ENCODE measurements around the gene PLEKHA5.
"Not testable (repeated sequence)": the region's sequence is repeated elsewhere in the genome, so short reads cannot be mapped to it uniquely, and the experiment has no call there.

The PLEKHA5 gene

DNA sequence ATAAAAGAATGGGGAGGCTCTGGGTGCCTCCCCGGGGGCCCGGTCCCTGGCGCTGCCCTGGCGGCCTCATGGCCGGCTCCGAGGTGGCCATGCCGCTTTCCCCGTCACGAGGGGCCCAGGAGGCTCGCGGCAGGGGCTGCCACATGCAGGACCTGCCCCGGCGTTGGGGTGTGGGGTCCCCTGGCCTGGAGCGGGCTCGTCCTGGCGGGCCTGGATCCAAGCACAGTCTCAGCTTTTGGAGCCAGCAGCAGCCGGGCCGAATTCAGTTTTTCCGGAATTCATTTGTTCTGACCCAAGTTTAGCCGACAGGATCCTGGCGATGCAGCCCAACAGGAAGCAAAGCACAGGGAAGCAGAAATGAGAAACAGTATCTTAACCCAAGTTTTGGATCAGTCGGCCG, 283.3 kb downstream of the PLEKHA5 start:
- DNase-seq: no peak

GRCh38 chr12:19413582-19413981, 284.0 kb downstream of the PLEKHA5 start:
- not testable (repeated sequence) for DNase-seq

DNA sequence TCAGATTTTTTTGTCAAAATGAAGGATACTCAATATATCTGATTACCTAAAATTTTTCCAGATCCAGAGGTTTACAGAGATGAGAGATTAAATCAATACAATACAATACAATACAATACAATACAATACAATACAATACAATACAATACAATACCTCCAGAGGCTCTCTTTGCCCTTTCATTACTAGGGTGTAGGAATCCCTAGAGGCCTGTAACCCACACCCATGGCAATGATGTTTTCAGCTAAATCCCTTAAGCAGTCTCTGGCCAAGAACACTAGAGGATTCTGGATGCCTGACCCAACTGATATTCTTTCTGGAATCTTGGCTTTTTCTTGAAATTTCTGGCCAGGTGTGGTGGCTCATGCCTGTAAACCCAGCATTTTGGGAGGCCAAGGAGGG, 286.0 kb downstream of the PLEKHA5 start:
- no peak for DNase-seq

GRCh38 chr12:19419086-19419485, 289.6 kb downstream of the PLEKHA5 start:
- DNase-seq: no peak

- no peak for DNase-seq
Observed at GRCh38 chr12:19421503-19422282, 292.2 kb downstream of the PLEKHA5 start.

DNA sequence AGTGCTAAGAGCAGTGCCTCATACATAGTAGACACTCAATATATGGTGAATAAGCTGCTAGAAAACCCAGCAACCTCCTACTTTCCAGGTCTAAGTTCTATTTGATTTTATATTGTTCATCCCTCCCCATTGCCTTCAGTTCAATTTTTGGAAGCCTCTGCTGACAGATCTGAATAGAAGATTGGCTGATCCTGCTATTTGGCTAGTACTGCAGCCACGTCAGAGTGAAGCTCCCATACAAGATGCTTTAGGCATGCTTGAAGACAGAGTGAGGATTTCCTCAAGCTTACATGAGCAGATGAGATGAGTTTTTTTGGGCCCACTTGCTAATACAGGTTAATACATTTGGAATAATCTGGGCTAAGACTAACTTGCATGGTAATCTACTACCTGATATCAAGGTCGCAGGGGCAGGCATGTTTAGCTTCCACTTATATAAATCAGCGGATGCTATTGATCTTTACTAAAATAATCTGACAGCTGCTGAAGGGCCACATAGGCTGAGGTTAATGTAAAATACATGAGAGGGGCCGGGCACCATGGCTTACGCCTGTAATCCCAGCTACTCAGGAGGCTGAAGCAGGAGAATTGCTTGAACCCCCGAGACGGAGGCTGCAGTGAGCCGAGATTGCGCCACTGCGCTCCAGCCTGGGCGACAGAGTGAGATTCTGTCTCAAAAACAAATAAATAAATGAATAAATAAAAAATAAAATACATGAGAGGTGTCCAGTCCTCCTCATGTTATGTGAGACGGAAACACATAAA, 293.8 kb downstream of the PLEKHA5 start:
- DNase-seq: no peak
